ENCODE measurements around the gene SAA2. TPM values are rescaled to one million over a fixed set of nuclear protein-coding genes. Genes with fewer than 3 reads are reported as not detected.

The SAA2 gene
- total and polyA plus RNA-seq, 2 of the 4 experiments (the other 2 are of a cell fraction), result not detected

- H3K9me3 ChIP-seq (ENCODE audit: control insufficient read depth, insufficient read depth, low read length), result no peaks in the 10 kb centered on the region
- POLR2A ChIA-PET (ENCODE audit: unreplicated experiment), result no interaction called here
- intact Hi-C loops (cut with micrococcal nuclease), result loop anchor here (2.0 to 5.0 kb wide), 4 partner anchors 153 to 488 kb away; partner anchors contain the start of gene TSG101
Measured at GRCh38 chr11:18243783-18244362, 4.6 kb downstream of the SAA2 start.

More at GRCh38 chr11:18243783-18244362, 4.6 kb downstream of the SAA2 start:
- peaks cover 6% of the 10 kb centered on the region for H3K27me3 ChIP-seq (ENCODE audit: control insufficient read depth, insufficient read depth, low read length)
- H3K36me3 ChIP-seq (ENCODE audit: control insufficient read depth, insufficient read depth, low read length), result no peaks in the 10 kb centered on the region
- no peak overlapping the region for H3K4me3 ChIP-seq (ENCODE audit: insufficient read depth, low read depth, low read length)
- H4K8ac ChIP-seq (ENCODE audit: low read depth in 2 of 2, low read length in 2 of 2), result no peak overlapping the region
- H4K91ac ChIP-seq (ENCODE audit: insufficient read depth, low read depth, low read length), result no peak overlapping the region
- BruUV-seq (replicated peaks), result no TSS peak
- peak overlapping the region; percentile 78 for H2AFZ ChIP-seq (replicated peaks; ENCODE audit: low read length, poor library complexity)
- no CpG with 5 or more reads among the region's 1 CpG for WGBS, 2 experiments (ENCODE audit: extremely low coverage in 2 of 2, insufficient read length in 1 of 2)
- DNase-seq (peak; percentile 72), ATAC-seq (ENCODE audit: low read depth) (peak; percentile 81)
- H3K9ac ChIP-seq (ENCODE audit: low read depth, low read length), result no peak overlapping the region
- no peak overlapping the region for H4K5ac ChIP-seq (ENCODE audit: low read depth, low read length)
- no peak overlapping the region for H3K56ac ChIP-seq (ENCODE audit: extremely low read depth, insufficient read depth, low read length)
- no peak overlapping the region for H2AK9ac ChIP-seq (replicated peaks; ENCODE audit: low read depth, low read length, poor library complexity)
- no peak overlapping the region for H3K27ac ChIP-seq (ENCODE audit: insufficient read depth, low read length)
- H2BK15ac ChIP-seq (ENCODE audit: low read depth, low read length), result no peak overlapping the region
- no peaks in the 10 kb centered on the region for H3K9me1 ChIP-seq (ENCODE audit: insufficient read depth, low read length)
- H4K20me1 ChIP-seq (ENCODE audit: insufficient read depth, low read length), result no peaks in the 10 kb centered on the region
- no peaks in the 10 kb centered on the region for H3K79me1 ChIP-seq (ENCODE audit: low read depth in 1 of 2, low read length in 2 of 2)
- CTCF ChIA-PET, result interaction anchor here (0.6 to 1.3 kb wide), 20 partner anchors 8 to 408 kb away, joined by 3 to 6 read pairs (median 3); partner anchors contain the start of gene SAAL1
- no peak overlapping the region for H3K18ac ChIP-seq (ENCODE audit: low read depth, low read length)
- H3K23ac ChIP-seq (ENCODE audit: low read depth, low read length), result no peak overlapping the region
- no peak overlapping the region for H2BK5ac ChIP-seq (ENCODE audit: low read depth, low read length, poor library complexity, severe bottlenecking)
- no peak overlapping the region for H3K4ac ChIP-seq (ENCODE audit: low read depth, low read length)
- dilution Hi-C loops (cut with HindIII; ENCODE audit: low sequenced_read_pairs, unreplicated experiment), result no loop called here
- no peaks in the 10 kb centered on the region for H3K4me1 ChIP-seq (ENCODE audit: control insufficient read depth, insufficient read depth, low read length)
- in situ Hi-C loops (cut with MboI; ENCODE audit: low sequenced_read_pairs), result no loop called here
- H3K14ac ChIP-seq (replicated peaks; ENCODE audit: low read depth, low read length), result no peak overlapping the region
- H2BK20ac ChIP-seq (ENCODE audit: low read depth, low read length), result no peak overlapping the region
- H2BK120ac ChIP-seq (ENCODE audit: low read depth, low read length), result no peak overlapping the region
- no peak overlapping the region for H3K4me2 ChIP-seq (ENCODE audit: low read depth, low read length)
- TF ChIP-seq RAD21 (IDR thresholded peaks at IDR 0.05; ENCODE audit: low read length) (peak; percentile 80), CHD1 (IDR thresholded peaks at IDR 0.05; ENCODE audit: low read depth, low read length) (no peak), SMC3 (IDR thresholded peaks at IDR 0.05; ENCODE audit: low read depth, low read length) (peak; percentile 51), RFX5 (IDR thresholded peaks at IDR 0.05; ENCODE audit: low read depth, low read length) (no peak), CEBPB (IDR thresholded peaks at IDR 0.05; ENCODE audit: low read depth, low read length) (no peak), NFE2L2 (IDR thresholded peaks at IDR 0.05; ENCODE audit: low read depth, low read length) (no peak), FOS (IDR thresholded peaks at IDR 0.05; ENCODE audit: low read depth, low read length) (no peak), RCOR1 (IDR thresholded peaks at IDR 0.05; ENCODE audit: insufficient replicate concordance, low read length) (no peak), MXI1 (IDR thresholded peaks at IDR 0.05; ENCODE audit: borderline replicate concordance, low read depth, low read length) (no peak)
- TF ChIP-seq, protein P1, sequence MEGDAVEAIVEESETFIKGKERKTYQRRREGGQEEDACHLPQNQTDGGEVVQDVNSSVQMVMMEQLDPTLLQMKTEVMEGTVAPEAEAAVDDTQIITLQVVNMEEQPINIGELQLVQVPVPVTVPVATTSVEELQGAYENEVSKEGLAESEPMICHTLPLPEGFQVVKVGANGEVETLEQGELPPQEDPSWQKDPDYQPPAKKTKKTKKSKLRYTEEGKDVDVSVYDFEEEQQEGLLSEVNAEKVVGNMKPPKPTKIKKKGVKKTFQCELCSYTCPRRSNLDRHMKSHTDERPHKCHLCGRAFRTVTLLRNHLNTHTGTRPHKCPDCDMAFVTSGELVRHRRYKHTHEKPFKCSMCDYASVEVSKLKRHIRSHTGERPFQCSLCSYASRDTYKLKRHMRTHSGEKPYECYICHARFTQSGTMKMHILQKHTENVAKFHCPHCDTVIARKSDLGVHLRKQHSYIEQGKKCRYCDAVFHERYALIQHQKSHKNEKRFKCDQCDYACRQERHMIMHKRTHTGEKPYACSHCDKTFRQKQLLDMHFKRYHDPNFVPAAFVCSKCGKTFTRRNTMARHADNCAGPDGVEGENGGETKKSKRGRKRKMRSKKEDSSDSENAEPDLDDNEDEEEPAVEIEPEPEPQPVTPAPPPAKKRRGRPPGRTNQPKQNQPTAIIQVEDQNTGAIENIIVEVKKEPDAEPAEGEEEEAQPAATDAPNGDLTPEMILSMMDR (conservative IDR thresholded peaks at IDR 0.05; ENCODE audit: low read depth, low read length), result peak; percentile 83
- no peak overlapping the region for H2AK5ac ChIP-seq (ENCODE audit: low read depth, low read length)

All from IMR-90 (cell line).